Suprapubic skin (tissue), 4 donors: ENCODE results near the gene HTR3B. TPM values are rescaled to one million over a fixed set of nuclear protein-coding genes. Genes with fewer than 3 reads are reported as not detected.

Source experiments
- DNase-seq, 2 donors: peaks; one replicate each; pipeline ENCODE4 v3.0.0-alpha.2; 2019; ENCODE audit warnings: low spot score in 2 of 2
- H3K27ac ChIP-seq: fragments of 200-600 bp; sonication (generic); one replicate; pipeline ENCODE4 v1.5.1; 2019
- H3K27me3 ChIP-seq: fragments of 200-600 bp; sonication (generic); one replicate; pipeline ENCODE4 v1.5.1; 2019
- H3K36me3 ChIP-seq: fragments of 200-600 bp; sonication (generic); one replicate; pipeline ENCODE4 v1.5.1; 2019
- H3K4me1 ChIP-seq: fragments of 200-600 bp; sonication (generic); one replicate; pipeline ENCODE4 v1.5.1; 2019
- H3K4me3 ChIP-seq: fragments of 200-600 bp; sonication (generic); one replicate; pipeline ENCODE4 v1.5.1; 2019; ENCODE audit warnings: mild to moderate bottlenecking
- H3K9me3 ChIP-seq: fragments of 200-600 bp; sonication (generic); one replicate; pipeline ENCODE4 v1.5.1; 2019
- EP300 ChIP-seq: sonication (generic); formaldehyde crosslinking; IDR thresholded peaks from one replicate; pipeline ENCODE4 v1.6.1; 2017; ENCODE audit warnings: antibody characterized with exemption
- POLR2A ChIP-seq, 2 donors: fragments of 450-650 bp; IDR thresholded peaks; one replicate each; pipeline ENCODE4 v1.6.1; 2017; ENCODE audit warnings: antibody characterized with exemption in 2 of 2, mild to moderate bottlenecking in 2 of 2, moderate library complexity in 2 of 2
- POLR2AphosphoS5 ChIP-seq, 3 donors: sonication (generic); formaldehyde crosslinking; IDR thresholded peaks; one replicate each; pipeline ENCODE4 v1.6.1; 2017; ENCODE audit warnings: antibody characterized with exemption in 3 of 3
- WGBS: methylation state at CpG from one replicate; pipeline ENCODE4 v1.1.5; 2018; 5-methylcytosine and 5-hydroxymethylcytosine counted together
- total RNA-seq, 4 donors: library from RNA; depleted of rRNA; stranded (reverse); fragments of >200 nt; gene quantifications; one replicate each; pipeline ENCODE4 v1.1.0, GENCODE V29; 2016
- TF ChIP-seq, protein P1 (sequence below), 2 donors: fragments of 200-600 bp in 1 of 2; fragments of 450-650 bp in 1 of 2; sonication (generic) in 1 of 2; IDR thresholded peaks; one replicate each; pipeline ENCODE4 v1.5.1; 2016 to 2019; ENCODE audit warnings: antibody characterized with exemption in 2 of 2, mild to moderate bottlenecking in 1 of 2, moderate library complexity in 1 of 2

The HTR3B gene
- total RNA-seq, 4 donors from 2014 or later: not detected

GRCh38 chr11:113874096-113874495, 30.5 kb upstream of the HTR3B start:
- peak overlapping the region; percentile 88 for H3K4me3 ChIP-seq
- H3K9me3 ChIP-seq: no peaks in the 10 kb centered on the region
- no peak for DNase-seq
- H3K27ac ChIP-seq: no peak overlapping the region
- peaks cover 21% of the 10 kb centered on the region for H3K4me1 ChIP-seq
- H3K36me3 ChIP-seq: no peaks in the 10 kb centered on the region
- H3K27me3 ChIP-seq: no peaks in the 10 kb centered on the region
- TF ChIP-seq POLR2AphosphoS5 (IDR thresholded peaks at IDR 0.05) (no peak), POLR2A (IDR thresholded peaks at IDR 0.05) (no peak), EP300 (no peak)
- TF ChIP-seq, protein P1, sequence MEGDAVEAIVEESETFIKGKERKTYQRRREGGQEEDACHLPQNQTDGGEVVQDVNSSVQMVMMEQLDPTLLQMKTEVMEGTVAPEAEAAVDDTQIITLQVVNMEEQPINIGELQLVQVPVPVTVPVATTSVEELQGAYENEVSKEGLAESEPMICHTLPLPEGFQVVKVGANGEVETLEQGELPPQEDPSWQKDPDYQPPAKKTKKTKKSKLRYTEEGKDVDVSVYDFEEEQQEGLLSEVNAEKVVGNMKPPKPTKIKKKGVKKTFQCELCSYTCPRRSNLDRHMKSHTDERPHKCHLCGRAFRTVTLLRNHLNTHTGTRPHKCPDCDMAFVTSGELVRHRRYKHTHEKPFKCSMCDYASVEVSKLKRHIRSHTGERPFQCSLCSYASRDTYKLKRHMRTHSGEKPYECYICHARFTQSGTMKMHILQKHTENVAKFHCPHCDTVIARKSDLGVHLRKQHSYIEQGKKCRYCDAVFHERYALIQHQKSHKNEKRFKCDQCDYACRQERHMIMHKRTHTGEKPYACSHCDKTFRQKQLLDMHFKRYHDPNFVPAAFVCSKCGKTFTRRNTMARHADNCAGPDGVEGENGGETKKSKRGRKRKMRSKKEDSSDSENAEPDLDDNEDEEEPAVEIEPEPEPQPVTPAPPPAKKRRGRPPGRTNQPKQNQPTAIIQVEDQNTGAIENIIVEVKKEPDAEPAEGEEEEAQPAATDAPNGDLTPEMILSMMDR (IDR thresholded peaks at IDR 0.05): no peak
- WGBS: 92% methylated on average over 19 of the region's 19 CpGs

GRCh38 chr11:113874581-113875233, 29.9 kb upstream of the HTR3B start:
- Histone ChIP-seq H3K4me3 (peak overlapping the region; percentile 88), H3K27ac (peak overlapping the region; percentile 81), H3K4me1 (peaks cover 21% of the 10 kb centered on the region), H3K27me3 (no peaks in the 10 kb centered on the region), H3K9me3 (no peaks in the 10 kb centered on the region), H3K36me3 (no peaks in the 10 kb centered on the region)
- no peak for DNase-seq
- 3% methylated on average over 19 of the region's 19 CpGs for WGBS
- TF ChIP-seq POLR2AphosphoS5 (IDR thresholded peaks at IDR 0.05): no peak
- no peak for TF ChIP-seq POLR2A (IDR thresholded peaks at IDR 0.05)
- no peak for TF ChIP-seq EP300
- TF ChIP-seq, protein P1 (IDR thresholded peaks at IDR 0.05): no peak

GRCh38 chr11:113875234-113876073, 29.1 kb upstream of the HTR3B start, which contains the start of gene USP28:
TSS of gene USP28 (minus strand) at chr11:113875572. CDS start at chr11:113875501, 71 bp downstream.
- Histone ChIP-seq H3K4me1 (peaks cover 21% of the 10 kb centered on the region), H3K27me3 (no peaks in the 10 kb centered on the region), H3K4me3 (peak within 1 kb of the TSS; percentile 88), H3K27ac (peak within 1 kb of the TSS; percentile 81), H3K36me3 (no peaks in the 10 kb centered on the region), H3K9me3 (no peaks in the 10 kb centered on the region)
- TF ChIP-seq POLR2A (IDR thresholded peaks at IDR 0.05): peak in 1 of 2 donors; percentile 18
- TF ChIP-seq, protein P1 (IDR thresholded peaks at IDR 0.05): no peak
- TF ChIP-seq POLR2AphosphoS5 (IDR thresholded peaks at IDR 0.05): peak in 2 of 3 donors; percentile 10 to 47
- 0% methylated on average over 9 of the region's 95 CpGs for WGBS
- DNase-seq: peak; percentile 97 to 98

DNA sequence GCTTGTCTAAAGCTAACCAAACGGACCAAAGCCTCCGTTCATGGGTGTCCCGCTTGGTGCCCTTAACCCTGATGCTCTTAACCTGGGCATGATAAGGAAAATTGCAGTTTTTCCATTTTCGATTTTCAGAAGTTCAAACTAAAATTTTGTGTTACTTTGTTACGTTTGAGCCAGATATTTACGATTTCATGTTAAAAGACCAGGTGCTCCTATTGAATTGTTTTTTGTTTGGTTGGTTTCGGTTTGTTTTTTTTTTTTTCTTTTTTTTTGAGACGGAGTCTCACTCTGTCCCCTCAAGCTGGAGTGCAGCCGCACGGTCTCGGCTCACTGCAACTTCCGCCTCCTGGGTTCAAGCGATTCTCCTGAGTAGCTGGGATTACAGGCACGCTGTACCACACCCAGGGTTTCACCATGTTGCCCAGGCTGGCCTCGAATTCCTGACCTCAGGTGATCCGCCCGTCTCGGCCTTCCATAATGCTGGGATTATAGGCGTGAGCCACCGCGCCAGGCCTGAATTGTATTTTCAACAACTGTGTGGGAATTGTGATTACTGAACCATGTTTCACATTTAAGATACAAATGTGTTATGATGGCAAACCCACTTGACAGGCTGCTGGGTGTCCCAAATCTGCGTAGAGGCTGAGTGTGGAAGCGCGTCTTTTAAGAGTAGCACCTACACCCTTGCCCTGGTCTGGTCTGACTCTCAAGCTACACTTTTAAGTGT, 28.4 kb upstream of the HTR3B start:
- Histone ChIP-seq H3K27ac (peak overlapping the region; percentile 81), H3K4me1 (peaks cover 21% of the 10 kb centered on the region), H3K4me3 (peak overlapping the region; percentile 88), H3K36me3 (no peaks in the 10 kb centered on the region), H3K9me3 (no peaks in the 10 kb centered on the region), H3K27me3 (no peaks in the 10 kb centered on the region)
- TF ChIP-seq EP300: no peak
- TF ChIP-seq POLR2A (IDR thresholded peaks at IDR 0.05): no peak
- TF ChIP-seq, protein P1 (IDR thresholded peaks at IDR 0.05): no peak
- no peak for DNase-seq
- 79% methylated on average over 24 of the region's 24 CpGs for WGBS
